Measurements from ENCODE around the gene PCYOX1L.

The PCYOX1L gene, protein sequence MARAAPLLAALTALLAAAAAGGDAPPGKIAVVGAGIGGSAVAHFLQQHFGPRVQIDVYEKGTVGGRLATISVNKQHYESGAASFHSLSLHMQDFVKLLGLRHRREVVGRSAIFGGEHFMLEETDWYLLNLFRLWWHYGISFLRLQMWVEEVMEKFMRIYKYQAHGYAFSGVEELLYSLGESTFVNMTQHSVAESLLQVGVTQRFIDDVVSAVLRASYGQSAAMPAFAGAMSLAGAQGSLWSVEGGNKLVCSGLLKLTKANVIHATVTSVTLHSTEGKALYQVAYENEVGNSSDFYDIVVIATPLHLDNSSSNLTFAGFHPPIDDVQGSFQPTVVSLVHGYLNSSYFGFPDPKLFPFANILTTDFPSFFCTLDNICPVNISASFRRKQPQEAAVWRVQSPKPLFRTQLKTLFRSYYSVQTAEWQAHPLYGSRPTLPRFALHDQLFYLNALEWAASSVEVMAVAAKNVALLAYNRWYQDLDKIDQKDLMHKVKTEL

DNA sequence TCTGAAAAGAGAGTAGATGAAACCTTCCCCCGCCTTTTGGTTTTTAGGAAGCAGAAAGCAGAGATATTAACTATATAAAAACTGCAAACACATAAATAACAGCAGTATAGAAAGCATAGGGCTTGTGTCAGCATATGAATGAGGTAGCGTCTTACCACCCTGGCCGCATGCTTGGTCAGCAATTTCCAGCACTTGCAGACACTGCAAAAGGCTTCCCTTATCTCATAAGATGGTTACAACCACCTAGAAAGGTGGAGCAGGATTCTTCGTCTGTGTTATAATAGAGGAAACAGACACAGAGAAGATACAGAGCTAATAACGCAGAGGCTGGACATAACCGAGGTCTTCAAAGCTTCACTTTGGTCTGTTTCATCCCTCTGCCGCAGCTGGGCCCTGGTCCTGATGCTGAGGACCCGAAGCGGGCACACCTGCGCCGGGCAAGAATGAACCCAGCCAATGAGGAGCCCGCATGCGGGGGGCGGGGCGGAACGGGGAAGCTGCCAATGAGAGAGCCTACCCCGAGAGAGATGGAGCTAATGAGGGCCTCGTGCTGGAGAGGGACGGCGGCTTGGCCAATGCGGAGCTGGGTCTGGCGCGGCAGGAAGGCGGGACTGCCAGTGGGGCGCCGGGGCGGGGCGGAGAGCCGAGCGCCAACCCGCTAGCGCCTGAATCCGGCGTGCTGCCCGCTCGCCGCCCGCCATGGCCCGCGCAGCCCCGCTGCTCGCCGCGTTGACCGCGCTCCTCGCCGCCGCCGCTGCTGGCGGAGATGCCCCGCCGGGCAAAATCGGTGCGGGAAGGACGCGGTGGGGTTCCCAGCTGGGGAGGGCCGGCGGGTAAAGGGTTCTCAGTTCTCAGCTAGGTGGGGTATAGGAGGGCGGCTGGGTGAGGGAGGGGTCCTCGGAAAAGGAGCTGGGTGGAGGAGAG is at the start of gene PCYOX1L:
PCYOX1L (plus strand) TSS at position 677 of the 924 bp plus-strand sequence; CDS start at position 700, 23 bp downstream.
- peak within 1 kb of the TSS; percentile 83 for H3K4me2 ChIP-seq (ENCODE audit: low read length)
- H3F3A ChIP-seq (ENCODE audit: insufficient read depth, low read length), result no peaks in the 10 kb centered on the region
- no peak within 1 kb of the TSS for H2AFZ ChIP-seq (ENCODE audit: low read length)
- no peaks in the 10 kb centered on the region for H3K9me3 ChIP-seq (ENCODE audit: low read length)
- H4K20me1 ChIP-seq (ENCODE audit: insufficient read depth, low read length), result no peaks in the 10 kb centered on the region
- no peaks in the 10 kb centered on the region for H3K79me2 ChIP-seq (ENCODE audit: insufficient read depth, low read length)
- H3K9me2 ChIP-seq (ENCODE audit: low read depth, low read length), result no peaks in the 10 kb centered on the region
- peak within 1 kb of the TSS; percentile 94 for H3K4me3 ChIP-seq (ENCODE audit: low read depth, low read length, poor library complexity, severe bottlenecking)
- peaks cover 27% of the 10 kb centered on the region for H3K4me1 ChIP-seq (ENCODE audit: insufficient read depth, low read length, severe bottlenecking)
- H3K27ac ChIP-seq (ENCODE audit: low read depth, low read length, poor library complexity, severe bottlenecking), result peak within 1 kb of the TSS; percentile 38
- peaks cover 38% of the 10 kb centered on the region for H3K36me3 ChIP-seq (ENCODE audit: insufficient read depth, low read length)
- no peaks in the 10 kb centered on the region for H3K27me3 ChIP-seq (ENCODE audit: insufficient read depth, low read length)
- H3K9ac ChIP-seq (ENCODE audit: low read length), result peak within 1 kb of the TSS; percentile 97
- TF ChIP-seq, protein P1, sequence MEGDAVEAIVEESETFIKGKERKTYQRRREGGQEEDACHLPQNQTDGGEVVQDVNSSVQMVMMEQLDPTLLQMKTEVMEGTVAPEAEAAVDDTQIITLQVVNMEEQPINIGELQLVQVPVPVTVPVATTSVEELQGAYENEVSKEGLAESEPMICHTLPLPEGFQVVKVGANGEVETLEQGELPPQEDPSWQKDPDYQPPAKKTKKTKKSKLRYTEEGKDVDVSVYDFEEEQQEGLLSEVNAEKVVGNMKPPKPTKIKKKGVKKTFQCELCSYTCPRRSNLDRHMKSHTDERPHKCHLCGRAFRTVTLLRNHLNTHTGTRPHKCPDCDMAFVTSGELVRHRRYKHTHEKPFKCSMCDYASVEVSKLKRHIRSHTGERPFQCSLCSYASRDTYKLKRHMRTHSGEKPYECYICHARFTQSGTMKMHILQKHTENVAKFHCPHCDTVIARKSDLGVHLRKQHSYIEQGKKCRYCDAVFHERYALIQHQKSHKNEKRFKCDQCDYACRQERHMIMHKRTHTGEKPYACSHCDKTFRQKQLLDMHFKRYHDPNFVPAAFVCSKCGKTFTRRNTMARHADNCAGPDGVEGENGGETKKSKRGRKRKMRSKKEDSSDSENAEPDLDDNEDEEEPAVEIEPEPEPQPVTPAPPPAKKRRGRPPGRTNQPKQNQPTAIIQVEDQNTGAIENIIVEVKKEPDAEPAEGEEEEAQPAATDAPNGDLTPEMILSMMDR (IDR thresholded peaks at IDR 0.05; ENCODE audit: low read length), result no peak
- TF ChIP-seq EZH2 (IDR thresholded peaks at IDR 0.05; ENCODE audit: borderline replicate concordance, low read length), result no peak

DNA sequence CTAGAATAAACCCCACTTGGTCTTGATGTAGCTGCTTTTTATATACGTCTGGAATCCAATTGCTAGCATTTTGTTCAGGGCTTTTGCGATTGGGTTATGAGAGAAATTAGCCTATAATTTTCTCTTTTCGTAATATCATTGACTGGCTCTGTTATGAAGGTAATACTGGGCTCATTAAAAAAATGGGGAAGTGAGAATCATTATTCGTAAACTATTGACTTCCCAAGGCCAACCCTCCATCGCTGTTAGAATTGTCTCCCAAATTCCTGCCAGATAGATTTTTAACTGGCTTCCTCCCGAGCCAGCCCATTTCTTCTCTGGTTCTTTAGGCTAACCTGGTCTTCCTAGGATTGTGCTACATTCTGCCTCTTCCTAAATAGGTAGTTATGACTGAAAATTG is 48.5 kb upstream of the PCYOX1L start:
- no peak overlapping the region for H2AFZ ChIP-seq (ENCODE audit: low read length)

DNA sequence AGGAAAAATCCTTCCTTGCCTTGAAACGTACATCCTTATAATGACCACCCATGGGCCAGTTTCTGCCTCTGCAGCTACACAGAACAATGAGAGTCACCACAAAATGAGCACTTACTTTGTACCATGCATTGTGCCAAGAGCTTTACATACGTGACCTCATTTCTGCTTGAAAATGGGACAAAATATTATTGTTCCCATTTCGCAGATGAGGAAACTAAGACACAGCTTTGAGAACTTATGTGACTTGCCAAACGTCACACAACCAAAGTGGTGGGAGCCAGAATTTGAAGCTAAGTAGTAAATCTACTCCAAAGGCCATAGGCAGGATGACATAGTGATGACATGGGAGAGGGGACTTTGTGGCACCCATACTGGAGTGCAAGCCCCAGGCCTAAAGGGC is 47.4 kb upstream of the PCYOX1L start:
- Histone ChIP-seq H3K4me2 (ENCODE audit: low read length) (no peak overlapping the region), H2AFZ (ENCODE audit: low read length) (no peak overlapping the region), H3K27me3 (ENCODE audit: insufficient read depth, low read length) (peaks cover 10% of the 10 kb centered on the region; the same call in 1 of the 2 replicates), H4K20me1 (ENCODE audit: insufficient read depth, low read length) (no peaks in the 10 kb centered on the region), H3K9ac (ENCODE audit: low read length) (no peak overlapping the region), H3K9me3 (ENCODE audit: low read length) (no peaks in the 10 kb centered on the region), H3K4me1 (ENCODE audit: insufficient read depth, low read length, severe bottlenecking) (no peaks in the 10 kb centered on the region), H3K4me3 (ENCODE audit: low read depth, low read length, poor library complexity, severe bottlenecking) (no peak overlapping the region), H3K36me3 (ENCODE audit: insufficient read depth, low read length) (no peaks in the 10 kb centered on the region), H3K79me2 (ENCODE audit: insufficient read depth, low read length) (no peaks in the 10 kb centered on the region), H3K27ac (ENCODE audit: low read depth, low read length, poor library complexity, severe bottlenecking) (no peak overlapping the region), H3F3A (ENCODE audit: insufficient read depth, low read length) (no peaks in the 10 kb centered on the region), H3K9me2 (ENCODE audit: low read depth, low read length) (no peaks in the 10 kb centered on the region)
- TF ChIP-seq EZH2 (IDR thresholded peaks at IDR 0.05; ENCODE audit: borderline replicate concordance, low read length), result no peak
- TF ChIP-seq, protein P1 (IDR thresholded peaks at IDR 0.05; ENCODE audit: low read length), result no peak

More for the DNA sequence above, 48.5 kb upstream of the PCYOX1L start:
- Histone ChIP-seq H3K79me2 (ENCODE audit: insufficient read depth, low read length) (no peaks in the 10 kb centered on the region), H3K9me2 (ENCODE audit: low read depth, low read length) (no peaks in the 10 kb centered on the region), H3K9me3 (ENCODE audit: low read length) (no peaks in the 10 kb centered on the region), H3K4me3 (ENCODE audit: low read depth, low read length, poor library complexity, severe bottlenecking) (no peak overlapping the region), H3K27ac (ENCODE audit: low read depth, low read length, poor library complexity, severe bottlenecking) (no peak overlapping the region), H3F3A (ENCODE audit: insufficient read depth, low read length) (no peaks in the 10 kb centered on the region), H3K4me1 (ENCODE audit: insufficient read depth, low read length, severe bottlenecking) (no peaks in the 10 kb centered on the region), H3K9ac (ENCODE audit: low read length) (no peak overlapping the region), H3K36me3 (ENCODE audit: insufficient read depth, low read length) (no peaks in the 10 kb centered on the region), H4K20me1 (ENCODE audit: insufficient read depth, low read length) (no peaks in the 10 kb centered on the region), H3K27me3 (ENCODE audit: insufficient read depth, low read length) (peaks cover 10% of the 10 kb centered on the region; the same call in 1 of the 2 replicates), H3K4me2 (ENCODE audit: low read length) (no peak overlapping the region)
- TF ChIP-seq, protein P1 (IDR thresholded peaks at IDR 0.05; ENCODE audit: low read length), result no peak
- no peak for TF ChIP-seq EZH2 (IDR thresholded peaks at IDR 0.05; ENCODE audit: borderline replicate concordance, low read length)

All from OCI-LY1 (cell line).